ENCODE data around the gene CAMK1D.

GRCh38 chr10:12854988-12855387 lies 505.6 kb downstream of the CAMK1D start:
- TF ChIP-seq CTCF (IDR thresholded peaks at IDR 0.05; ENCODE audit: low read length) (no peak), EZH2 (optimal IDR thresholded peaks at IDR 0.05; ENCODE audit: low read depth, low read length) (no peak), EZH2phosphoT487 (IDR thresholded peaks at IDR 0.05; ENCODE audit: low read length) (no peak)
